Panc1 (cell line): ENCODE measurements around the gene ATP11A. TPM values are rescaled to one million over a fixed set of nuclear protein-coding genes. Genes with fewer than 3 reads are reported as not detected.

ENCODE experiments used
- ATAC-seq: fragments of 200-7000 bp; cut with Tn5 transposase; 2 replicates; pipeline ENCODE4 v1.9.1; 2020; ENCODE audit warnings: mild to moderate bottlenecking, moderate library complexity
- BruUV-seq: library from RNA; stranded (reverse); fragments of 400-500 nt; replicated peaks from 2 replicates; lab custom pipeline; 2021; lab: Mats Ljungman, UMichigan
- CTCF ChIA-PET: fragments of 300-600 bp; sonication (Branson Sonifier 250); formaldehyde crosslinking; loops from one replicate; lab custom pipeline; 2022; ENCODE audit warnings: antibody characterized with exemption; lab: Charles Lee
- POLR2A ChIA-PET: fragments of 300-600 bp; sonication (Branson Sonifier 250); formaldehyde crosslinking; loops from one replicate; lab custom pipeline; 2022; ENCODE audit warnings: antibody characterized with exemption; lab: Charles Lee
- DNase-seq: peaks from one replicate; pipeline ENCODE4 v3.0.0-alpha.2; 2010; ENCODE audit warnings: low read depth, low spot score
- H3K27ac ChIP-seq: 2 replicates; pipeline ENCODE4 v1.5.1; 2011; ENCODE audit warnings: mild to moderate bottlenecking, low read length, inconsistent platforms
- H3K27me3 ChIP-seq: fragments of 200-500 bp; sonication (Bioruptor generic); 2 replicates; pipeline ENCODE4 v1.6.0; 2014; ENCODE audit warnings: low read length, inconsistent platforms; ENCODE audit not compliant: control insufficient read depth, insufficient read depth
- H3K36me3 ChIP-seq: fragments of 200-500 bp; sonication (Bioruptor generic); 2 replicates; pipeline ENCODE4 v1.5.1; 2014; ENCODE audit warnings: inconsistent platforms, mild to moderate bottlenecking, low read length, moderate library complexity; ENCODE audit not compliant: control insufficient read depth, insufficient read depth
- H3K4me1 ChIP-seq: 2 replicates; pipeline ENCODE4 v1.5.1; 2011; ENCODE audit warnings: inconsistent platforms, mild to moderate bottlenecking, low read length, moderate library complexity; ENCODE audit not compliant: control insufficient read depth, insufficient read depth
- H3K4me3 ChIP-seq, 2 experiments: 2 replicates each; pipeline ENCODE4 v1.5.1; 2011 to 2012; ENCODE audit warnings: low read depth in 2 of 2, low read length in 2 of 2, mild to moderate bottlenecking in 2 of 2, inconsistent platforms in 1 of 2, moderate library complexity in 1 of 2
- H3K9me3 ChIP-seq: fragments of 200-500 bp; sonication (Bioruptor generic); 2 replicates; pipeline ENCODE4 v1.5.1; 2014; ENCODE audit warnings: low read depth, mild to moderate bottlenecking, inconsistent platforms, low read length, moderate library complexity; ENCODE audit not compliant: control insufficient read depth, insufficient read depth
- POLR2AphosphoS5 ChIP-seq: IDR thresholded peaks from 2 replicates; pipeline ENCODE4 v1.6.1; 2012; ENCODE audit warnings: mild to moderate bottlenecking, low read depth, low read length, moderate library complexity
- REST ChIP-seq, 2 experiments: IDR thresholded peaks; 2 replicates each; pipeline ENCODE4 v1.6.1; 2011 to 2012; ENCODE audit warnings: low read depth in 2 of 2, control low read depth in 1 of 2, low read length in 1 of 2, mild to moderate bottlenecking in 1 of 2, moderate library complexity in 1 of 2; ENCODE audit not compliant: insufficient read depth in 1 of 2
- SIN3A ChIP-seq: IDR thresholded peaks from 2 replicates; pipeline ENCODE4 v1.6.1; 2012; ENCODE audit warnings: low read depth, mild to moderate bottlenecking, low read length, moderate library complexity, borderline replicate concordance; ENCODE audit not compliant: insufficient read depth
- TCF7L2 ChIP-seq: IDR thresholded peaks from 2 replicates; pipeline ENCODE4 v1.6.1; 2011; ENCODE audit warnings: mild to moderate bottlenecking, low read depth, low read length, inconsistent platforms
- in situ Hi-C: cut with HindIII; loops from 2 replicates; pipeline ENCODE4 v1.10.0; 2016; ENCODE audit warnings: low sequenced_read_pairs, low pct_unique_long_range_greater_than_20kb
- intact Hi-C: fragments of 100-400 bp; cut with micrococcal nuclease; formaldehyde crosslinking; loops from one replicate; pipeline ENCODE4 v1.10.0; 2022; ENCODE audit not compliant: unreplicated experiment
- total RNA-seq: library from RNA; stranded (reverse); gene quantifications from one replicate; pipeline ENCODE4 v1.2.1, GENCODE V29; 2021; ENCODE audit not compliant: unreplicated experiment
- TF ChIP-seq, protein P1 (sequence below): fragments of 450-650 bp; IDR thresholded peaks from 2 replicates; pipeline ENCODE4 v1.5.1; 2017; ENCODE audit warnings: mild to moderate bottlenecking

ATP11A gene
- total RNA-seq, 1 experiment from 2014 or later, result 85.8 TPM

DNA sequence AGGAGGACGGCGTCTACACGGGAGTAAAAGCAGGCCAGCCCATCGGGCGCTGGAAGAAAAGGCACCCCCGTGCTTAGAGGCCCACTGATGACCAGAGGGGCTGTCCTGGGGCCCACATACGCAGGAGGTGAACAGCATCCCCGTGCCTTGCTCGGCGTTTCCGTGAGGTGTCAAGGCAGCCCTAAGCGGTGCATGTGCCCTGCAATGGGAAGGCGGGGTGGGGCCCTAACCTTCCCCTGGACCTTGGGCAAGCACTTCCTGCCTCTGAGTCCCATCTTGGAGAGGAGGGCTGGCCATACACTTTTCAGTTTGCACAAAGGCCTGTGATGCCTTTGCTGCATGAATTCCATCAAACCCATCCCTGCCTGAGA is 47.8 kb upstream of the ATP11A start:
- POLR2A ChIA-PET, result no interaction called here
- in situ Hi-C loops, result no loop called here
- no peaks in the 10 kb centered on the region; the same call in 1 of the 2 replicates for H3K27me3 ChIP-seq
- CTCF ChIA-PET, result no interaction called here
- ATAC-seq, result no peak
- BruUV-seq, result no TSS peak
- H3K9me3 ChIP-seq, result no peaks in the 10 kb centered on the region
- no peaks in the 10 kb centered on the region for H3K4me1 ChIP-seq
- DNase-seq, result no peak
- H3K27ac ChIP-seq, result no peak overlapping the region
- H3K36me3 ChIP-seq, result no peaks in the 10 kb centered on the region
- TF ChIP-seq TCF7L2 (no peak), POLR2AphosphoS5 (no peak), SIN3A (no peak), REST (IDR thresholded peaks at IDR 0.05; ENCODE audit: insufficient read depth in 1 of 2, low read depth in 2 of 2, low read length in 1 of 2) (no peak)
- TF ChIP-seq, protein P1, sequence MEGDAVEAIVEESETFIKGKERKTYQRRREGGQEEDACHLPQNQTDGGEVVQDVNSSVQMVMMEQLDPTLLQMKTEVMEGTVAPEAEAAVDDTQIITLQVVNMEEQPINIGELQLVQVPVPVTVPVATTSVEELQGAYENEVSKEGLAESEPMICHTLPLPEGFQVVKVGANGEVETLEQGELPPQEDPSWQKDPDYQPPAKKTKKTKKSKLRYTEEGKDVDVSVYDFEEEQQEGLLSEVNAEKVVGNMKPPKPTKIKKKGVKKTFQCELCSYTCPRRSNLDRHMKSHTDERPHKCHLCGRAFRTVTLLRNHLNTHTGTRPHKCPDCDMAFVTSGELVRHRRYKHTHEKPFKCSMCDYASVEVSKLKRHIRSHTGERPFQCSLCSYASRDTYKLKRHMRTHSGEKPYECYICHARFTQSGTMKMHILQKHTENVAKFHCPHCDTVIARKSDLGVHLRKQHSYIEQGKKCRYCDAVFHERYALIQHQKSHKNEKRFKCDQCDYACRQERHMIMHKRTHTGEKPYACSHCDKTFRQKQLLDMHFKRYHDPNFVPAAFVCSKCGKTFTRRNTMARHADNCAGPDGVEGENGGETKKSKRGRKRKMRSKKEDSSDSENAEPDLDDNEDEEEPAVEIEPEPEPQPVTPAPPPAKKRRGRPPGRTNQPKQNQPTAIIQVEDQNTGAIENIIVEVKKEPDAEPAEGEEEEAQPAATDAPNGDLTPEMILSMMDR, result no peak
- no peak overlapping the region for H3K4me3 ChIP-seq
- intact Hi-C loops, result loop anchor here (10.0 kb wide), 1 partner anchor 233 kb away; no protein-coding TSS in a partner anchor

GRCh38 chr13:112643759-112644459 is 45.9 kb upstream of the ATP11A start:
- intact Hi-C loops (loop anchor here (10.0 kb wide), 1 partner anchor 231 kb away; no protein-coding TSS in a partner anchor), in situ Hi-C loops (no loop called here)

More at GRCh38 chr13:112643759-112644459, 45.9 kb upstream of the ATP11A start:
- Histone ChIP-seq H3K4me3 (no peak overlapping the region), H3K9me3 (no peaks in the 10 kb centered on the region), H3K27me3 (no peaks in the 10 kb centered on the region), H3K4me1 (no peaks in the 10 kb centered on the region), H3K36me3 (no peaks in the 10 kb centered on the region), H3K27ac (no peak overlapping the region)
- no TSS peak for BruUV-seq
- no peak for DNase-seq
- POLR2A ChIA-PET, result no interaction called here
- CTCF ChIA-PET, result no interaction called here
- TF ChIP-seq SIN3A (no peak), REST (IDR thresholded peaks at IDR 0.05; ENCODE audit: insufficient read depth in 1 of 2, low read depth in 2 of 2, low read length in 1 of 2) (no peak), POLR2AphosphoS5 (no peak), TCF7L2 (no peak)
- TF ChIP-seq, protein P1, result no peak
- no peak for ATAC-seq
